ENCODE results near the gene ZCCHC7. TPM values are rescaled to one million over a fixed set of nuclear protein-coding genes. Genes with fewer than 3 reads are reported as not detected.
"Not testable (repeated sequence)": the region's sequence is repeated elsewhere in the genome, so short reads cannot be mapped to it uniquely, and the experiment has no call there.

The ZCCHC7 gene
- total RNA-seq, 1 donor from 2014 or later: 21.7 TPM

DNA sequence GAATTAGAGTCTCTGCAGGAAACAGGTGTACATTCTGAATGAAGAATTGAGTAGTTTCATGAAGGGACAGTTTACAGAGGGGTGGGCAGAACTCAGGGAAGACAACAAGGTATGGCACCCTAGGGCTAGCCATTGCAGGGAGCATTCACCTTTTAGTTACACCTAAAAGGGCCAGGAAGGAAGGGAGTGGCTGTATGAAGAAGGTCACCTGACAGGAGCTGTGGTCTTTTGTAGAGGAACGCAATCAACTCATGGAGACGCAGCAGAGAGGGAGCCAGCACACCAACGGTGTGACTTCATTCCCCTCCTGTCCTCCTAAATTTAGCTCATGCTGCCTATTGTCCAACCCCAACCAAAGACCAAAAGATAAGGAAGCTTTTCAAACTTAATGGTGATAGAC, 12.7 kb upstream of the ZCCHC7 start:
- no peak overlapping the region for H3K9ac ChIP-seq (ENCODE audit: low read length)
- no peak overlapping the region for H3K27ac ChIP-seq (ENCODE audit: low read depth, low read length)
- no peaks in the 10 kb centered on the region for H3K4me1 ChIP-seq (ENCODE audit: insufficient read depth, low read length)
- peaks cover 3% of the 10 kb centered on the region for H3K27me3 ChIP-seq (ENCODE audit: insufficient read depth, low read length)
- no peaks in the 10 kb centered on the region for H3K79me2 ChIP-seq (ENCODE audit: insufficient read depth, low read length)
- H3K9me3 ChIP-seq (ENCODE audit: insufficient read depth, low read depth, low read length): no peaks in the 10 kb centered on the region
- Mint-ChIP-seq H3K9me3 (ENCODE audit: unreplicated experiment) (no peaks in the 10 kb centered on the region), H3K4me3 (ENCODE audit: unreplicated experiment) (no peak overlapping the region), H3K27ac (ENCODE audit: unreplicated experiment) (no peak overlapping the region), H3K36me3 (ENCODE audit: low read depth, unreplicated experiment) (no peaks in the 10 kb centered on the region), H3K4me1 (ENCODE audit: low read depth, unreplicated experiment) (peaks cover 5% of the 10 kb centered on the region), H3K27me3 (ENCODE audit: low read depth, unreplicated experiment) (no peaks in the 10 kb centered on the region)
- H2AFZ ChIP-seq (ENCODE audit: low read depth, low read length): no peak overlapping the region
- no peaks in the 10 kb centered on the region for H4K20me1 ChIP-seq (ENCODE audit: insufficient read depth, low read length)
- no peak overlapping the region for H3K4me2 ChIP-seq (ENCODE audit: low read length)
- H3K4me3 ChIP-seq (ENCODE audit: insufficient read depth, low read depth, low read length): no peak overlapping the region
- FAIRE-seq: no peak
- H3K36me3 ChIP-seq (ENCODE audit: insufficient read depth, low read length): no peaks in the 10 kb centered on the region
- DNase-seq (ENCODE audit: low read depth): no peak
- TF ChIP-seq, protein P1, sequence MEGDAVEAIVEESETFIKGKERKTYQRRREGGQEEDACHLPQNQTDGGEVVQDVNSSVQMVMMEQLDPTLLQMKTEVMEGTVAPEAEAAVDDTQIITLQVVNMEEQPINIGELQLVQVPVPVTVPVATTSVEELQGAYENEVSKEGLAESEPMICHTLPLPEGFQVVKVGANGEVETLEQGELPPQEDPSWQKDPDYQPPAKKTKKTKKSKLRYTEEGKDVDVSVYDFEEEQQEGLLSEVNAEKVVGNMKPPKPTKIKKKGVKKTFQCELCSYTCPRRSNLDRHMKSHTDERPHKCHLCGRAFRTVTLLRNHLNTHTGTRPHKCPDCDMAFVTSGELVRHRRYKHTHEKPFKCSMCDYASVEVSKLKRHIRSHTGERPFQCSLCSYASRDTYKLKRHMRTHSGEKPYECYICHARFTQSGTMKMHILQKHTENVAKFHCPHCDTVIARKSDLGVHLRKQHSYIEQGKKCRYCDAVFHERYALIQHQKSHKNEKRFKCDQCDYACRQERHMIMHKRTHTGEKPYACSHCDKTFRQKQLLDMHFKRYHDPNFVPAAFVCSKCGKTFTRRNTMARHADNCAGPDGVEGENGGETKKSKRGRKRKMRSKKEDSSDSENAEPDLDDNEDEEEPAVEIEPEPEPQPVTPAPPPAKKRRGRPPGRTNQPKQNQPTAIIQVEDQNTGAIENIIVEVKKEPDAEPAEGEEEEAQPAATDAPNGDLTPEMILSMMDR (IDR thresholded peaks at IDR 0.05; ENCODE audit: insufficient read depth, low read depth, low read length): no peak
- no peak for TF ChIP-seq EZH2 (IDR thresholded peaks at IDR 0.05; ENCODE audit: insufficient read depth, low read length)

DNA sequence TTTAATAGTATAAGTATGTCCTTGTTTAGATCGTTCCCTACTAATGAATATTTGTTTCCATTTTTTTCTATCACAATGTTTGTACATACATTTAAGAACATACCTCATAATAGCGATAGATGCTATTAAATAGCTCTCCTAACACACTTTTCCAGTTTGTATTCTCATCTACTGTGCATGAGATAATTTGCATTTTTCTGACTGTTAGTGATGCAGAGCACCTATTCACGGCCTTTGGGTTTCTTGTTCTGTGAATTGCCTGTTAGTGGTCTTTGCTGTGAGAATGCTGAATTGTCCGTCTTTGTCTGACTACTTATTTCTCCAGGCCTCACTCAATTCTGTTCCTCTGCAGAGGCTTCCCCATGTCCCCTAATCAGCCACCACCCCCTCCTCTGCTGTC, 5.9 kb upstream of the ZCCHC7 start:
- not testable (repeated sequence) for H3K27ac Mint-ChIP-seq (ENCODE audit: unreplicated experiment); H3K9me3 ChIP-seq (ENCODE audit: insufficient read depth, low read depth, low read length); H3K36me3 Mint-ChIP-seq (ENCODE audit: low read depth, unreplicated experiment); H3K27me3 Mint-ChIP-seq (ENCODE audit: low read depth, unreplicated experiment); H3K79me2 ChIP-seq (ENCODE audit: insufficient read depth, low read length); H3K27me3 ChIP-seq (ENCODE audit: insufficient read depth, low read length); H3K9me3 Mint-ChIP-seq (ENCODE audit: unreplicated experiment); H3K4me3 ChIP-seq (ENCODE audit: insufficient read depth, low read depth, low read length); H3K36me3 ChIP-seq (ENCODE audit: insufficient read depth, low read length); H3K9ac ChIP-seq (ENCODE audit: low read length); H3K4me2 ChIP-seq (ENCODE audit: low read length); H3K4me1 ChIP-seq (ENCODE audit: insufficient read depth, low read length); H4K20me1 ChIP-seq (ENCODE audit: insufficient read depth, low read length); FAIRE-seq; H3K27ac ChIP-seq (ENCODE audit: low read depth, low read length); H3K4me1 Mint-ChIP-seq (ENCODE audit: low read depth, unreplicated experiment); H3K4me3 Mint-ChIP-seq (ENCODE audit: unreplicated experiment); H2AFZ ChIP-seq (ENCODE audit: low read depth, low read length); DNase-seq (ENCODE audit: low read depth)

DNA sequence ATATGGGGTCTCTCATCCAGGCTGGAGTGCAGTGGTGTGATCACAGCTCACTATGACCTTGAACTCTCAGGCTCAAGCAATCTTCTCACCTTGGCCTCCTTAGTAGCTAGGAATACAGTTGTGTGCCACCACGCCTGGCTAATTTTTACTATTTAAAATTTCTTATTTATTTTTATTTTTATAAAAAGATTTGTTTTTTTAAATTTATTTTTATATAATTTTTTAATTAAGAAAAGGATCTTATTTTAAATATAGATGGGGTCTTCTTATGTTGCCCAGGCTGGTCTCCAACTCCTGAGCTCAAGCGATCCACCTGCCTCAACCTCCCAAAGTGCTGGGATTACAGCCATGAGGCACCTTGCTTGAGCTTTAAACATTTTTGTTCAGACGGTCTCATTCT, 2.4 kb upstream of the ZCCHC7 start:
- Histone ChIP-seq H3K36me3 (ENCODE audit: insufficient read depth, low read length) (no peaks in the 10 kb centered on the region), H3K4me1 (ENCODE audit: insufficient read depth, low read length) (peaks cover 9% of the 10 kb centered on the region)
- peaks cover 2% of the 10 kb centered on the region for H3K9me3 Mint-ChIP-seq (ENCODE audit: unreplicated experiment)

More for the DNA sequence above, 2.4 kb upstream of the ZCCHC7 start:
- peaks cover 12% of the 10 kb centered on the region for H4K20me1 ChIP-seq (ENCODE audit: insufficient read depth, low read length)
- no peak overlapping the region for H3K4me3 ChIP-seq (ENCODE audit: insufficient read depth, low read depth, low read length)
- peaks cover 4% of the 10 kb centered on the region for H3K4me1 Mint-ChIP-seq (ENCODE audit: low read depth, unreplicated experiment)
- no peak for FAIRE-seq
- H3K27me3 ChIP-seq (ENCODE audit: insufficient read depth, low read length): no peaks in the 10 kb centered on the region
- H3K79me2 ChIP-seq (ENCODE audit: insufficient read depth, low read length): peaks cover 25% of the 10 kb centered on the region
- no peak overlapping the region for H2AFZ ChIP-seq (ENCODE audit: low read depth, low read length)
- H3K4me3 Mint-ChIP-seq (ENCODE audit: unreplicated experiment): no peak overlapping the region
- no peaks in the 10 kb centered on the region for H3K27me3 Mint-ChIP-seq (ENCODE audit: low read depth, unreplicated experiment)
- TF ChIP-seq, protein P1 (IDR thresholded peaks at IDR 0.05; ENCODE audit: insufficient read depth, low read depth, low read length): no peak
- no peak for TF ChIP-seq EZH2 (IDR thresholded peaks at IDR 0.05; ENCODE audit: insufficient read depth, low read length)
- peaks cover 6% of the 10 kb centered on the region for H3K9me3 ChIP-seq (ENCODE audit: insufficient read depth, low read depth, low read length)
- H3K9ac ChIP-seq (ENCODE audit: low read length): no peak overlapping the region
- H3K36me3 Mint-ChIP-seq (ENCODE audit: low read depth, unreplicated experiment): no peaks in the 10 kb centered on the region
- no peak overlapping the region for H3K27ac ChIP-seq (ENCODE audit: low read depth, low read length)
- H3K27ac Mint-ChIP-seq (ENCODE audit: unreplicated experiment): no peak overlapping the region
- DNase-seq (ENCODE audit: low read depth): no peak
- no peak overlapping the region for H3K4me2 ChIP-seq (ENCODE audit: low read length)

All from astrocyte (in vitro differentiated cells and primary cell).